SK-N-SH treated with all-trans-retinoic acid at 6 μM for 48 hours (cell line): ENCODE data around the gene LRFN2.

Experiments
- ATAC-seq: fragments of 200-7000 bp; cut with Tn5 transposase; 3 replicates; pipeline ENCODE4 v1.9.1; 2020; ENCODE audit warnings: mild to moderate bottlenecking, moderate library complexity
- ARNTL ChIP-seq: fragments of 450-650 bp; formaldehyde crosslinking; IDR thresholded peaks from 2 replicates; pipeline ENCODE4 v1.5.0; 2020; ENCODE audit warnings: low read depth, mild to moderate bottlenecking, moderate library complexity, borderline replicate concordance
- BACH2 ChIP-seq: fragments of 250-450 bp; sonication (Bioruptor Pico); IDR thresholded peaks from 2 replicates; pipeline ENCODE4 v1.9.0; 2021; ENCODE audit warnings: mild to moderate bottlenecking, borderline replicate concordance
- CREB5 ChIP-seq: fragments of 250-450 bp; sonication (Bioruptor Pico); IDR thresholded peaks from 2 replicates; pipeline ENCODE4 v1.5.1; 2020; ENCODE audit warnings: low read depth, mild to moderate bottlenecking, moderate library complexity
- CSDC2 ChIP-seq: fragments of 250-450 bp; sonication (Bioruptor Pico); IDR thresholded peaks from 2 replicates; pipeline ENCODE4 v1.5.0; 2020; ENCODE audit warnings: mild to moderate bottlenecking, moderate library complexity
- CSRNP3 ChIP-seq: fragments of 250-450 bp; sonication (Bioruptor Pico); IDR thresholded peaks from 2 replicates; pipeline ENCODE4 v1.5.1; 2021; ENCODE audit warnings: mild to moderate bottlenecking, moderate library complexity
- ESRRG ChIP-seq: fragments of 250-450 bp; sonication (Bioruptor Pico); IDR thresholded peaks from 2 replicates; pipeline ENCODE4 v1.6.1; 2021; ENCODE audit warnings: mild to moderate bottlenecking
- GLIS3 ChIP-seq: fragments of 250-450 bp; sonication (Bioruptor Pico); IDR thresholded peaks from 2 replicates; pipeline ENCODE4 v1.5.0; 2020; ENCODE audit warnings: mild to moderate bottlenecking, moderate library complexity
- ISL1 ChIP-seq: fragments of 250-450 bp; sonication (Bioruptor Pico); IDR thresholded peaks from 2 replicates; pipeline ENCODE4 v2.1.2; 2022; ENCODE audit warnings: mild to moderate bottlenecking, moderate library complexity
- OSR1 ChIP-seq: fragments of 250-450 bp; sonication (Bioruptor Pico); IDR thresholded peaks from 2 replicates; pipeline ENCODE4 v1.8.0; 2022; ENCODE audit warnings: moderate library complexity, mild to moderate bottlenecking, inconsistent platforms
- PPARA ChIP-seq: fragments of 250-450 bp; sonication (Bioruptor Pico); IDR thresholded peaks from 2 replicates; pipeline ENCODE4 v1.5.0; 2020; ENCODE audit warnings: mild to moderate bottlenecking, borderline replicate concordance
- RARB ChIP-seq: fragments of 250-450 bp; sonication (Bioruptor Pico); IDR thresholded peaks from 2 replicates; pipeline ENCODE4 v1.8.0; 2021; ENCODE audit warnings: mild to moderate bottlenecking, moderate library complexity
- SNAI2 ChIP-seq: fragments of 250-450 bp; sonication (Bioruptor Pico); IDR thresholded peaks from 2 replicates; pipeline ENCODE4 v1.5.0; 2020; ENCODE audit warnings: mild to moderate bottlenecking, moderate library complexity
- TCF4 ChIP-seq: fragments of 250-450 bp; sonication (Bioruptor Pico); IDR thresholded peaks from 2 replicates; pipeline ENCODE4 v1.8.0; 2021; ENCODE audit warnings: mild to moderate bottlenecking, moderate library complexity, borderline replicate concordance
- TOX ChIP-seq: fragments of 250-450 bp; sonication (Bioruptor Pico); IDR thresholded peaks from 2 replicates; pipeline ENCODE4 v1.8.0; 2021; ENCODE audit warnings: mild to moderate bottlenecking, moderate library complexity, borderline replicate concordance
- TSHZ2 ChIP-seq: fragments of 250-450 bp; sonication (Bioruptor Pico); IDR thresholded peaks from 2 replicates; pipeline ENCODE4 v1.5.0; 2020; ENCODE audit warnings: mild to moderate bottlenecking, moderate library complexity
- ZC3H10 ChIP-seq: fragments of 250-450 bp; sonication (Bioruptor Pico); IDR thresholded peaks from 2 replicates; pipeline ENCODE4 v1.5.1; 2021; ENCODE audit warnings: mild to moderate bottlenecking, moderate library complexity
- ZFP3 ChIP-seq: fragments of 250-450 bp; sonication (Bioruptor Pico); IDR thresholded peaks from 2 replicates; pipeline ENCODE4 v1.5.0; 2020; ENCODE audit warnings: mild to moderate bottlenecking, moderate library complexity
- ZFP30 ChIP-seq: fragments of 450-650 bp; formaldehyde crosslinking; IDR thresholded peaks from 2 replicates; pipeline ENCODE4 v1.5.0; 2022; ENCODE audit warnings: mild to moderate bottlenecking, moderate library complexity
- ZNF565 ChIP-seq: fragments of 450-650 bp; formaldehyde crosslinking; conservative IDR thresholded peaks from 2 replicates; pipeline ENCODE4 v1.5.0; 2020; ENCODE audit warnings: low read depth, mild to moderate bottlenecking, moderate library complexity
- ZNF70 ChIP-seq: fragments of 450-650 bp; formaldehyde crosslinking; IDR thresholded peaks from 2 replicates; pipeline ENCODE4 v1.5.0; 2020; ENCODE audit warnings: mild to moderate bottlenecking, moderate library complexity
- ZNF8 ChIP-seq: fragments of 450-650 bp; formaldehyde crosslinking; IDR thresholded peaks from 2 replicates; pipeline ENCODE4 v1.5.0; 2020; ENCODE audit warnings: mild to moderate bottlenecking, moderate library complexity
- TF ChIP-seq, protein P1 (sequence below): fragments of 250-450 bp; sonication (Bioruptor Pico); IDR thresholded peaks from 2 replicates; pipeline ENCODE4 v1.8.0; 2021; ENCODE audit warnings: low read depth, mild to moderate bottlenecking, moderate library complexity, borderline replicate concordance
- TF ChIP-seq, protein P2 (sequence below): fragments of 250-450 bp; sonication (Bioruptor Pico); IDR thresholded peaks from 2 replicates; pipeline ENCODE4 v1.8.0; 2020; ENCODE audit warnings: mild to moderate bottlenecking, moderate library complexity, borderline replicate concordance

LRFN2 gene

DNA sequence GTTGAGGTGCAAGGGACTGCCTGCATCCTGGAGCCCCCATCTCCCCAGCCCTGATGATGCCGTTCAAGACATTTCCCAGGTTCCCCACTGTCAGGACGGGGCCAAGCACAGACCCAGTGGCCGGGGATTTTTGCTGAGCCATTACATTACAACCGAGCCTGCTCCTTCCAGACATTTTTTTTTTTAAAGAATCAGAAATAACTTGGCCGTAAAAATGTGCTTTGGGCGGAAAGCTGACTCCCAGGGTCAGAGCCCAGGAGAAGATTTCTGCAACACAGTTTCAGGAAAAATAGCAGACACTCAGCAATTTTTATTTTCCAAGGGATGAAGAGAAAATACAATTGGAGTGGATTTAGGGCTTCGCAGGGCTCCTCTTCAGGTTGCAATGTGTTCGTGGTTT, 87.9 kb downstream of the LRFN2 start:
- ATAC-seq: no peak

DNA sequence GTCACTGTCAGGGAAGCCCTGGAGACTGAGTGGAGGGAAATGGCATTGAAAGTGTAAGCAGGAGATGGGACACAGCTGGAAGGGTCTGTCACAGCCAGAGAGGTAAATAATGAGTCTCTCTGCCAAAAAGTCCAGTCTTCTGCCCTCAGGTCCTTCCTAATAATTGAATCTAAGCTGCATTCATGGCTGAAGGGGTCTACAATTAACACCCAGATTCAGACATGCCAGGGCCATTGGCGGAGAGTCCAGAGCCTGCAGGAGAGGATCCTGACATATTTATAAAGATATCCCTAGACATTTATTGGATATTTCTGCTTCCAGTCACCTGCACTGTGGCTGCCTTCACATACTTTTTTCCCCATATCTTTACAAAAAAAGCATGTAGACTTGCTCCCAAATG, 89.0 kb downstream of the LRFN2 start:
- ATAC-seq: no peak
- no peak for TF ChIP-seq BACH2
- TF ChIP-seq CSRNP3 (CRISPR knock-in tag): no peak
- TF ChIP-seq ZNF70 (CRISPR knock-in tag): no peak
- no peak for TF ChIP-seq ZFP3
- no peak for TF ChIP-seq ZNF565
- no peak for TF ChIP-seq OSR1 (CRISPR knock-in tag)
- TF ChIP-seq PPARA (CRISPR knock-in tag): no peak
- TF ChIP-seq TCF4 (CRISPR knock-in tag): no peak
- no peak for TF ChIP-seq TSHZ2
- no peak for TF ChIP-seq CSDC2
- no peak for TF ChIP-seq ARNTL (CRISPR knock-in tag)
- TF ChIP-seq ZFP30 (CRISPR knock-in tag): no peak
- TF ChIP-seq, protein P1, sequence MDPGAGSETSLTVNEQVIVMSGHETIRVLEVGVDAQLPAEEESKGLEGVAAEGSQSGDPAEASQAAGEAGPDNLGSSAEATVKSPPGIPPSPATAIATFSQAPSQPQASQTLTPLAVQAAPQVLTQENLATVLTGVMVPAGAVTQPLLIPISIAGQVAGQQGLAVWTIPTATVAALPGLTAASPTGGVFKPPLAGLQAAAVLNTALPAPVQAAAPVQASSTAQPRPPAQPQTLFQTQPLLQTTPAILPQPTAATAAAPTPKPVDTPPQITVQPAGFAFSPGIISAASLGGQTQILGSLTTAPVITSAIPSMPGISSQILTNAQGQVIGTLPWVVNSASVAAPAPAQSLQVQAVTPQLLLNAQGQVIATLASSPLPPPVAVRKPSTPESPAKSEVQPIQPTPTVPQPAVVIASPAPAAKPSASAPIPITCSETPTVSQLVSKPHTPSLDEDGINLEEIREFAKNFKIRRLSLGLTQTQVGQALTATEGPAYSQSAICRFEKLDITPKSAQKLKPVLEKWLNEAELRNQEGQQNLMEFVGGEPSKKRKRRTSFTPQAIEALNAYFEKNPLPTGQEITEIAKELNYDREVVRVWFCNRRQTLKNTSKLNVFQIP: no peak
- no peak for TF ChIP-seq GLIS3 (CRISPR knock-in tag)

More for the DNA sequence above, 87.9 kb downstream of the LRFN2 start:
- TF ChIP-seq ZFP3 (no peak), CREB5 (CRISPR knock-in tag) (no peak), ZC3H10 (CRISPR knock-in tag) (no peak), RARB (CRISPR knock-in tag) (no peak), TCF4 (CRISPR knock-in tag) (no peak), ZNF70 (CRISPR knock-in tag) (no peak), GLIS3 (CRISPR knock-in tag) (no peak), OSR1 (CRISPR knock-in tag) (no peak), CSDC2 (no peak), ESRRG (no peak), ISL1 (no peak), ZNF565 (no peak), TOX (CRISPR knock-in tag) (no peak), ZFP30 (CRISPR knock-in tag) (no peak), CSRNP3 (CRISPR knock-in tag) (no peak), ZNF8 (CRISPR knock-in tag) (no peak), SNAI2 (CRISPR knock-in tag) (no peak)
- TF ChIP-seq, protein P1: no peak
- TF ChIP-seq, protein P2, sequence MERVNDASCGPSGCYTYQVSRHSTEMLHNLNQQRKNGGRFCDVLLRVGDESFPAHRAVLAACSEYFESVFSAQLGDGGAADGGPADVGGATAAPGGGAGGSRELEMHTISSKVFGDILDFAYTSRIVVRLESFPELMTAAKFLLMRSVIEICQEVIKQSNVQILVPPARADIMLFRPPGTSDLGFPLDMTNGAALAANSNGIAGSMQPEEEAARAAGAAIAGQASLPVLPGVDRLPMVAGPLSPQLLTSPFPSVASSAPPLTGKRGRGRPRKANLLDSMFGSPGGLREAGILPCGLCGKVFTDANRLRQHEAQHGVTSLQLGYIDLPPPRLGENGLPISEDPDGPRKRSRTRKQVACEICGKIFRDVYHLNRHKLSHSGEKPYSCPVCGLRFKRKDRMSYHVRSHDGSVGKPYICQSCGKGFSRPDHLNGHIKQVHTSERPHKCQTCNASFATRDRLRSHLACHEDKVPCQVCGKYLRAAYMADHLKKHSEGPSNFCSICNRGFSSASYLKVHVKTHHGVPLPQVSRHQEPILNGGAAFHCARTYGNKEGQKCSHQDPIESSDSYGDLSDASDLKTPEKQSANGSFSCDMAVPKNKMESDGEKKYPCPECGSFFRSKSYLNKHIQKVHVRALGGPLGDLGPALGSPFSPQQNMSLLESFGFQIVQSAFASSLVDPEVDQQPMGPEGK (CRISPR knock-in tag): no peak
